Gastrocnemius medialis (tissue), 4 donors: Measurements from ENCODE around the gene ELK3.

Experiments
- CTCF ChIP-seq, 5 experiments: fragments of 450-650 bp in 3 of 5; fragments of 200-600 bp in 2 of 5; sonication (generic) in 2 of 5; IDR thresholded peaks in 4 of 5; conservative IDR thresholded peaks in 1 of 5; 1 replicate in 4 of 5; 2 replicates in 1 of 5; pipeline ENCODE4 v1.5.1; 2016 to 2019; ENCODE audit warnings: antibody characterized with exemption in 5 of 5, mild to moderate bottlenecking in 3 of 5, moderate library complexity in 3 of 5
- POLR2A ChIP-seq, 2 donors: fragments of 450-650 bp; IDR thresholded peaks; one replicate each; pipeline ENCODE4 v1.6.1; 2017; ENCODE audit warnings: antibody characterized with exemption in 2 of 2, mild to moderate bottlenecking in 2 of 2, moderate library complexity in 2 of 2

- TF ChIP-seq CTCF (IDR thresholded peaks at IDR 0.05 in 4 of 5, conservative IDR thresholded peaks at IDR 0.05 in 1 of 5): no peak
- TF ChIP-seq POLR2A (IDR thresholded peaks at IDR 0.05): no peak
Measured at GRCh38 chr12:96210376-96211055, 16.3 kb downstream of the ELK3 start.
